NCI-H2227 (cell line): ENCODE measurements around the gene ELL3.
A peak's percentile ranks its signal among the peaks of the same experiment; 100 is the strongest.
"Not testable (repeated sequence)": the region's sequence is repeated elsewhere in the genome, so short reads cannot be mapped to it uniquely, and the experiment has no call there.

Experiments
- DNase-seq: peaks from one replicate; lab custom pipeline; 2025; ENCODE audit not compliant: unreplicated experiment; lab: John Stamatoyannopoulos, UW

ELL3 gene

GRCh38 chr15:43776718-43777266 lies at the start of gene ELL3:
ELL3 (minus strand) TSS chr15:43776966; CDS start chr15:43776901, 65 bp downstream.
- peak; percentile 77 for DNase-seq

DNA sequence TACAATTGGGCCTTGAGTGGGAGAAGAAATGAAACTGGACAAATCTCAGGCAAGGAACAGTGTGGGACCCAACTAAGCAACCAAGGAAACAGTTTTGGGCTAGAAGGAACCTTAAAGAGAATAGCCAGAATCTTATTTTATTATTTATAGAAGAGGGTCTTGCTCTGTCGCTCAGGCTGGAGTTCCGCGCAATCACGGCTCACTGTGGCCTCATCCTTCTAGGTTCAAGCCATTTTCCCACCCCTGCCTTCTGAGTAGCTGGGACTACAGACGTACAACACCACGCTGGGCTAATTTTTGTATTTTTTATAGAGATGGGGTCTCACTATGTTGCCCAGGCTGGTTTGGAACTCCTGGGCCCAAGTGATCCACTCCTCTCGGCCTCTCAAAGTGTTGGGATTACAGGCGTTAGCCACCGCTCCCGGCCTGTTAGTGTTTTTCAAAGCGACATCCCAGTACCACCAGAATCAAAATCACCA lies 49.3 kb upstream of the ELL3 start:
- no peak for DNase-seq

DNA sequence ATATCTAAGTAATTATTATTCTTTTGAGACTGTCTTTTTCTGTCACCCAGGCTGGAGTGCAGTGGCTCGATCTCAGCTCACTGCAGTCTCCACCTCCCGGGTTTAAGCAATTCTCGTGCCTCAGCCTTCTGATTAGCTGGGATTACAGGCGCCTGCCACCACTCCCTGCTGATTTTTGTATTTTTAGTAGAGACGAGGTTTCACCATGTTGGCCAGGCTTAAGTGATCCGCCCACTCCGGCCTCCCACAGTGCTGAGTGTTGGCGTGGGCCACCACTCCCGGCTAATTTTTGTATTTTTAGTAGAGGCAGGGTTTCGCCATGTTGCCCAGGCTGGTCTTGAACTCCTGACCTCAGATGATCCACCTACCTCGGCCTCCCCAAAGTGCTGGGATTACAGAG lies 48.5 kb upstream of the ELL3 start:
- not testable (repeated sequence) for DNase-seq

GRCh38 chr15:43824302-43825246 lies 47.8 kb upstream of the ELL3 start, which contains the start of gene MFAP1:
MFAP1 (minus strand) TSS chr15:43824690; CDS start chr15:43824569, 121 bp downstream.
- peak; percentile 96 for DNase-seq

- DNase-seq: no peak
These were observed 44.7 kb upstream of the ELL3 start for GRCh38 chr15:43821505-43821904.

DNA sequence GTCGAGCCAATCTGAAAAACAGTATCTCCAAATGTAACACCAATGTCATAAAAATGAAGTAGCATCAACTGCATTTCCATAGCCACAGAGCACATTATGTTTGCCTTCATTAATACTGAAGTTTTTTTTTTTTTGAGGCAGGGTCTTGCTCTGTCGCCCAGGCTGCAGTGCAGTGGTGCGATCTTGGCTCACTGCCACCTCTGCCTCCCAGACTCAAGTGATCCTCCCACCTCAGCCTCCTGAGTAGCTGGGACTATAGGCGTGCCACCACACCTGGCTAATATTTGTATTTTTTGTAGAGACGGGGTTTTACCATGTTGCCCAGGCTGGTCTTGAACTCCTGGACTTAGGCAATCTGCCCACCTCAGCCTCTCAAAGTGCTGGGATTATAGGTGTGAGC lies 38.3 kb upstream of the ELL3 start:
- not testable (repeated sequence) for DNase-seq

GRCh38 chr15:43808960-43809678 lies 32.4 kb upstream of the ELL3 start:
- DNase-seq: no peak

- DNase-seq: no peak
These were observed 31.7 kb upstream of the ELL3 start for GRCh38 chr15:43808435-43808950.

GRCh38 chr15:43802676-43803075 lies 25.9 kb upstream of the ELL3 start:
- not testable (repeated sequence) for DNase-seq

GRCh38 chr15:43800286-43801141 lies 23.7 kb upstream of the ELL3 start, which contains the start of gene HYPK:
HYPK (plus strand) TSS chr15:43800599; CDS start chr15:43800623, 24 bp downstream.
- DNase-seq: peak; percentile 88

DNA sequence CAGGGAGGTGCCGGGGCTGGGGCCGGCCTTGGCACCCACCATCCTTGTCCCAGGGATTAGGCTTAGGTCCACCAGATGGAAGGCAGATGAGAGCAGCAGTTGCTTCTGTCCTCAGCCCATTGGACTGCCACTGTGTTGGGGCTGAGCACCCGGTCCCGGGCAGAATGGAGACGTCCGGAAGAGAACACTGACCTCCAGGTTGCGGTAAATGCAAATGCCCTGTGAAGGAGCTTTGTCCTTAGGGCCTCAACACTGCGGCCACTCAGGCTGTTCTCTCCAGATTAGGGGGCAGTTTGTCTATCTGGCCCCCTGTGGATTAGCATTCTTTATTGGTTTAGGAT lies 23.1 kb upstream of the ELL3 start, which contains the start of gene SERINC4:
Gene SERINC4 (minus strand): TSS at position 276 of the 341 bp plus-strand sequence. CDS start 234 bp downstream, at position 42.
- no peak for DNase-seq

GRCh38 chr15:43799209-43799944 lies 22.6 kb upstream of the ELL3 start:
- DNase-seq: no peak

GRCh38 chr15:43796566-43796965 lies 19.8 kb upstream of the ELL3 start:
- DNase-seq: no peak

GRCh38 chr15:43795997-43796396 lies 19.2 kb upstream of the ELL3 start:
- DNase-seq: no peak

DNA sequence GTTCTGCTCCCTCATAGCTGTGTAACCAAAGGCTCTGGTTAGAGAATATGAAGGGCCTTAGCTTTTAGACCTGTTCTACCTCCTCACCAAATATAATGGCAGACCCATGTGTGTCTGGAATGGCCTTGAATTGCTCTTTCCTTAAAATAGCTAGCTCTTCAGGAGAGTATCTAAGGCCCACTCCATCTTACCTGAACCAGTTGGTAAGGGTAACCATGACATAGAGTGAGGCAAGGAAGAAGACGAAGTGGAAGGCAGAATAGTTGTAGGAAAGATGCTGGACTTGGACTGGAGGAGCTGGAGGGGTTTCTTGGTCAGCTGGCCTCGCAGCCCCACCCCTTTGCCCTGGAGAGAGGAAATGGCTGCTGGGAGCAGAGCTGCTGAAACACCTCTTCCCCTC lies 18.4 kb upstream of the ELL3 start:
- no peak for DNase-seq

GRCh38 chr15:43794269-43795037 lies 17.7 kb upstream of the ELL3 start:
- no peak for DNase-seq

DNA sequence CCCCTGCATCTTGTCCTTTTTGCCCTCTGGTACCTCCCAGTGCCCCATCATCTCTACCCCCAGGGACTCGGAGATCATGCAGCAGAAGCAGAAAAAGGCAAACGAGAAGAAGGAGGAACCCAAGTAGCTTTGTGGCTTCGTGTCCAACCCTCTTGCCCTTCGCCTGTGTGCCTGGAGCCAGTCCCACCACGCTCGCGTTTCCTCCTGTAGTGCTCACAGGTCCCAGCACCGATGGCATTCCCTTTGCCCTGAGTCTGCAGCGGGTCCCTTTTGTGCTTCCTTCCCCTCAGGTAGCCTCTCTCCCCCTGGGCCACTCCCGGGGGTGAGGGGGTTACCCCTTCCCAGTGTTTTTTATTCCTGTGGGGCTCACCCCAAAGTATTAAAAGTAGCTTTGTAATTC lies 16.9 kb upstream of the ELL3 start:
- no peak for DNase-seq

DNA sequence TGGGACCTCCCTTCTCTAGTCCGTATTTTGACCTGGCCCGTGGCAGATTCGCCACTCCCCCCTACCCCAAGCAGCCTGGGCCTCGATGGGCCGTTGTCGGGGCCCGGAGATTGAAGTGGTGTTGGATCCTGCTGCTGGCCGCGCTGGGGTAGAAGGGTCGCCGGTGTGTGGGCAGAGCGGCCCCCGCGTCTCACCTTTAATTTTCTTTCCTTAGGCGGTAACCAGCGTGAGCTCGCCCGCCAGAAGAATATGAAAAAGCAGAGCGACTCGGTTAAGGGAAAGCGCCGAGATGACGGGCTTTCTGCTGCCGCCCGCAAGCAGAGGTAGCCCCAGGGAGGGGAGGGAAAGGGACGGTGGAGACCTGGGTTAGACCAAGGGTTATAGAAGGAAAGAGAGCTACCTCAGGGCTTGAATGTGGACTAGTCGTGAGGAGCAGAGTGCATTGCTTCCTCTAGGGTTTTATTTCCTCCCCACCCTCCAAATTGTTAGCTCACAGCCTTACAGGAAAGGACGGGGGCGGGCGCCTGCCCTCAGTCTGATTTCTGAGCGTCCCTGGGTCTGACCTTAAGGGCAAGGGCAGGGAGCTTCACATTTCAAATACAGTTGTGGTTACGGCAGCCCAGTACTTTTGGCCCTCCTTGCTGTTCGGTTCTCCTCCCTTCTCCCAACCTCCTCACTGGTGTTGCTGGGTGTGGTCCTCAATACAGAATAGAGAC lies 16.2 kb upstream of the ELL3 start:
- no peak for DNase-seq
